HG02642 (cell line): Measurements from ENCODE around the gene P2RX3.
"Not testable (repeated sequence)": the region's sequence is repeated elsewhere in the genome, so short reads cannot be mapped to it uniquely, and the experiment has no call there.

Experiments used
- ATAC-seq: cut with Tn5 transposase; IDR thresholded peaks from one replicate; pipeline ENCODE4 v1.9.1; 2021; ENCODE audit warnings: mild to moderate bottlenecking; ENCODE audit not compliant: unreplicated experiment, poor library complexity

Gene P2RX3

DNA sequence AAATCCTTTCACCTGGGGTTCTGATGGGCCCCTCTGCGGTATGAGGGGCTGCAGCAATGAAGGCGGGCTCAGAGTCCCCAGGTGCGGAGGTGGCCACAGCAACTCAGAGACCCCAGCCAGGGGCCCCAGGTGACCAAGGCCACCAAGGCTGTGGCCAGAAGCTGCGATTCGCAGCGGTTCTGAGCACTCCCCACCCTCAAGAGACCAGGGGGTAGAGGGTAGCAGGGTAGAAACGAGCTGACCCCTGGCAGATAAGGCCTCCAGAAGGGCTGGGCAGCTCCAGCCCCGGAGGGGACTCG lies 14.3 kb upstream of the P2RX3 start:
- ATAC-seq: no peak

DNA sequence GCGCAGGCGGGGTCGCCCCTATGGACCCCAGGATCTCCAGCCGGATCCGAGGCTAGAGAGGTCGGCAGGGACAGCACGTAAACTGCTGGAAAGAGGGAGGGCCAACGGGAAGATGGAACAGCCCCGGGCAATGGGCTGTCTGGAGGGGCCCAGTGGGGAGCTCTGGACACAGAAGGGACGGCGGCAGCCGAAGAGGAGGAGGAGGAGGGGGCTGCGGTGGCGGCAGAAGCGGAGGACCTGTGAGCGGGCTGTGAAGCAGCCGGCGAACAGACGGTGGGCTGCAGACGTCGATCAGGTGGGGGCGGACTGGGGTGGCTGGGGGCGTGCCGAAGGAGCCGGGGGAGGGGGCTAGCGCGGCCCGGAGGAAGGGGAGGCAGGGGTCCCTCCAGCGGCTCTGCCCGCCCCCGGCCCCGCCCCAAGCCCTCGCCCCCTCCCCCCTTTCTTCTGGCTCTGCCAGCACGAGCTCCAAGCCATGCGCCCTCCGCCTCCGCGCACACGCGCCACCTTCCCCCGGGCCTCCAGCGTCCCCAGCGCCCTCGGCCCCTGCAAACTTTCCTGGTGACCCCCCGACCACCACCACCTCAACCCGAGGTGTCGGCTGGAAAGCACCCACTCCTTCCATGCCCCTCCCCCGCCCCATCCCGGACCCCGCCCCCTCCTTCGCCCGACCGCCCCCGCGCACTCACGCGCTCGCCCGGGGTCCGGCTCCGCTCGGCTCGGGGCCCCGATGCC lies 13.8 kb upstream of the P2RX3 start:
- ATAC-seq: no peak

DNA sequence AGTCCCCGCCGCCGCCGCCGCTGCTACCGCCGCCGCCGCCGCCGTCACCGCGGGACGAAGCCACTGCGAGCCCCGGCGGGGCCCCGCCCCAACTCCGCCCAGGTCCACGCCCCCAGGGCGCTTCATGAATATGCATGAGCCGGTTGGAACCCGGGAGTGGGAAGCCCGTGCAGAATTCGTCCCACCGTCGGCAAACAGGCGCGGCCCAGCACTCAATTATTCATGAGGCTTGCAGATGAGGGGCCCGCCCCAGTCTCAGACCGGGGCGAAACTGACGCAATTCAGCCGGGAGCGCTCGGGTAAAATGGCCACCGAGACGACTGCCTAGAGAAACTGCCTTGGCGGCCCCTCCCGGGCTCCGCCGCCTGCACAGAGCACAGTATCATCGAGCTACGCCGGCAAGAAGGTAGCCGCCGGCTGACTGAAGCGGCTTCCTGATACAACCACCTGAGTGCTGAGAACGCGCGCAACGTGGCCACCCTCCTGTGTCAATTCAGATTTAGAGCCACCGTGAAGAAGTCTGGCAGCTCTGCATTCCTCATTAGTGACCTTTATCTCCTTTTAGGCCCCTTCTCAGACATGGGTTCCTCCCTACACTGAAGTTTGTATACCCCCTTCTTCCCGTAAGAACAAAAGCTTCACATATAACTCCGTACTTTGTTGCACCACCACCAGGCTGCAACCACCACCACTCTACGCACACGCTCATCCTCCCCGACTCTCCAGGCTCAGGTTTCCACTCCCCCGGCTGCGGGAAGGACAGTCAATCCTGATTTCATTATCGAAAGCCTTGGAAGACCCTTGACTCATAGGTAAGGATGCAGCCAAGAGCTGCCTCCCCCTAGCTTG lies 13.0 kb upstream of the P2RX3 start, which contains the start of gene TNKS1BP1:
TNKS1BP1 (minus strand) TSS at position 67 of the 849 bp plus-strand sequence. CDS start 3,067 bp downstream, outside the sequence.
- ATAC-seq: peak; percentile 89

DNA sequence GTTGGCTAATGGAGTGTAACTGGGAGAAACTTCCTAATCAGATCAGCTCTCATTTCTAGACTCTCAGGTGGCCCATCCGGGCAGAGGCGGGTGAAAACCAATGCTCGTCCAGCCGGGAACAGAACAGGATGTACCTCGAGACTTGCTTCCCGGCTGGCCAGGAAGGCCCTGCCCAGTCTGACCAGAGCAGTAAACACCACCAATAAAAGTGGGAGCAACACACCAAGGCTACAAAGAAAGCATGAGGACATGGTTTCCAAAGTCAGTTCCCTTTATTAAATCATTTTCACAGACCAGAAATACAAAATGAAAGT lies 12.5 kb upstream of the P2RX3 start:
- no peak for ATAC-seq

DNA sequence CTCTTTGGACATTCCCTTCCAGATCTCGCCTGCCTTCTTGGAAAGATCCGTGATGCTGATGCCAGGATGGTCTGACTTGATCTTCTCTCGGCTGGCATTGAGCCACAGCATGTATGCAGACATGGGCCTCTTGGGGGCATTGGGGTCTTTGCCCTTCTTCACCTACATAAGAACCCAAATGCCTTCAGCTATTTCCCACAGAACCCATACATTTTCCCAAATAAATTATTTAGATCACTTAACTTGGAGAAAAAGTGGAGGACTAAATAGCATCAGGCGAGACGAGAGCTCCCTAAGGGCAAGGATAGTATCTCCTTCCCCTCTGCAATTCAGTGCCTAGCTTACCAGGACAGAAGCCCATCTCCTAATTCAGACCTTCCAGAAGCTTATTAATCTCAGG lies 10.4 kb upstream of the P2RX3 start:
- no peak for ATAC-seq

DNA sequence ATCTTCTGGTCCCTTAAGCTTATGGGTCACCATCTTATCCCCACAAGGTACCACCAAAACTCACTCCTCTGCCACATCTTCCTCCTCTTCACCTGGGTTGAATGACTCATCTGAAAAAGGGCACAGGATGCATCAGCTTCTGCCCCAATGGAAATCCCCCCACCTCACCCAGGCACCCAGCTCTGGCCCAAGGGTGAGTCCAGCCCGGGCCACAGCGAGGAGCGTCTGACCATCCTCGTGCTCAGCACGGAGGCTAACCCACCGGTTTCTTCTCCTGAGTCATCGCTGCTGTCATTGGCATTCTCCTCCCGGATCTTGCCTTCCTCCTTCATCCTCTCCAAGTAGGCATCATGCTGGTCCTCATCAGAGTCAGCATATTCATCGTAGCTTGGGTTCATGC lies 8.1 kb upstream of the P2RX3 start:
- no peak for ATAC-seq

DNA sequence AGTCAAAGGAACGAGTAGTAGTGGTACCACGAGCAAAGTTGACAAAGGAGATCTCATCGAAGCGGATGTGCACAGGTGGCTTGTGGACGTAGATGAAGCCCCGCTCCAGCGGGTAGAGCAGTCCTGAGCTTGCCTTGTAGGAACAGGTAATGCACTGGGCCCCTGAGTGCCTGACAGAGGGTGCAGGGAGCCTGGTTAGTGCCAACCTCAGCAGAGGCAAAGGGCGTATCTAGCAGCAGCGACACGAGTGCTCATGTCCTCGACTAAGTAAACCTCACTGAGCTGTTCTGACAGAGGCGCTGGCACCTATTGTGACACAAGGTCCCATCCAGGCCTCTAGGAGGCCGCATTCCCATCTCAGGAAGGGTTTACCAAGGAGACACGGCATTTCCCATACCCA lies 6.4 kb upstream of the P2RX3 start:
- no peak for ATAC-seq

DNA sequence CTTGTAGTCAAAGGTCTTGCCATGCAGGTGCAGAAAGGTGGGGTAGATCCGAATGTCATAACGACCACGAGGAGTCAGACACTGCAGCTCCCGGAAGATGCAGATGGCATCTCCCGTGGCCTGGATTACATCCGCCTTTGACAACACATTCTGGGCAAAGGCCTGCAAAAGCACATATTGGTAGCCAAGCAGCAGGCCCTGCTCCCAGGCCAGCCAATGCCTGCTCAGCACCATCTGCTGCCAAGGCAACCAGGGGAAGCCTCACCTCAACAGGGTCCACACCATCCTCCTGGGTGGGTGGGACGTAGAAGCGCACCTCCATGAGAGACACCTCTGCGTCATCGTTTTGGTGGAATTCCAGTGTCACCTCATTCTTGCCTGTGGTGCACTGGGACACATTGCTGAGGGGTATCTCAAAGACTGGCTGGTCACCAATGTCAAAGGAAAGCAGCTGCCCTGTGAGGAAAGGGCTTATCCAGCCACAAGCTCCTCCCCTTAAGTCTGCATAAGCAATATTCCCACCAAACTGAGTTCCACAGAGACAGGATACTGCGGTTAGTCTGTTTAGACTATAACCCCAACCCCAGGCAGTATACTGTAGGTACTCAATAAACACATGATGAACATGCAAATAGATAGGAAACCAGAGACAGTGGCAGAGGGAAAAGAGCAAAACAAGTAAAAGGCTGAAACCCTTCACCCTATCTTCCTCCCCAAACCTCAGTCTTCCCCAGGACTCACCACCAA lies 5.3 kb upstream of the P2RX3 start:
- no peak for ATAC-seq

DNA sequence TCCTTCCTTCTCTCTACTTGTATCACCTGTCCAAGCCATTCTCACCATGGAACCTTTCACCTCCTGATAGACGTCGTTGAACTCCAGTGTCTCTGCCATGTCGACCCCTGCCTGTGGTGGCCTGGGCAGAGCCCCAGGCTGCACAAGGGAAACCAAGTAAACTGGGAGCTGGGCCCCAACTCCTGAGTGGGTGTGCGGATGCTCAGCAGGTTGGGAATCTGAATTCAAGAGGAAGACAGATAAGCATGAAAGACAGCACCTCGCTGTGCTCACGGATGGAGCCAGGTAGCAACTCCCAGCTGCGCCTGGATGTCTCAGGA lies 3.2 kb upstream of the P2RX3 start:
- ATAC-seq: peak; percentile 6

DNA sequence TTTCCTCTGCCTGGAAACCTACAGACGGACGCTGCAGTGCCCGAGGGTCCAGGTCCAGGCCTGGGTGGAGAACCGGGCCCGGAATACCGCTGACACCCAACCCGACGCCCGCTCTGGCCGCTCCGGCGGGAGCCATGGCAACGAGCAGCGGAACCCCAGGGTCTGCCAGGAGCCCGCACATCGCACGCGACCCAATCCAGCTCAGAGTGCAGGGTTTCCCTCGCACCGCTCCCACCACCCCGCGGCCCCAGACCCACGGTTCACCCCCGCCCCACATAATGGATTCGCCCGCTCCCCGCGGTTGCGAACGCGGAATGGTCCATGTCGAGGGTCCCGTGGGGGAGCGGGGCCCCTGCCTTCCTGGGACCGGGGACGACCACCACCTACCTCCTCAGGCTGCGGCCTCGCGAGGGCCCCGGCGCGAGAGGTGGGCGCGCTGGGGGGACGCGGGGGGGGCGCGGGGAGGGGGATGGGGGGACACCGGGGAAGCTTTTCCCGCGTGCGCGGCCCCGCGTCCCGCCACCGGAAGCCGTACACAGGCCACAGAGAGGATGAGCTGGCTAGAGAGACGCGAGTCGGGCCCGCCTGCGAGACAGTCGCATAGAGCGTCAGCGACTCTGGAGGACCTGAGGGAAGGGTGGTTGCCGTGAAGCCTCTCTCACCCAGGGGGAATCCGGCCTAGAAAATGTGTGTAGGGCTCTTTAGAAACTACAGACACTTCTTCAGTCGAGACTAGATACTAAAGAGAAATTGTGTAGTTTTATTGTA lies 2.6 kb upstream of the P2RX3 start, which contains the start of gene SSRP1:
SSRP1 (minus strand) TSS at position 550 of the 768 bp plus-strand sequence. CDS start 771 bp downstream, outside the sequence.
- ATAC-seq: peak; percentile 99

DNA sequence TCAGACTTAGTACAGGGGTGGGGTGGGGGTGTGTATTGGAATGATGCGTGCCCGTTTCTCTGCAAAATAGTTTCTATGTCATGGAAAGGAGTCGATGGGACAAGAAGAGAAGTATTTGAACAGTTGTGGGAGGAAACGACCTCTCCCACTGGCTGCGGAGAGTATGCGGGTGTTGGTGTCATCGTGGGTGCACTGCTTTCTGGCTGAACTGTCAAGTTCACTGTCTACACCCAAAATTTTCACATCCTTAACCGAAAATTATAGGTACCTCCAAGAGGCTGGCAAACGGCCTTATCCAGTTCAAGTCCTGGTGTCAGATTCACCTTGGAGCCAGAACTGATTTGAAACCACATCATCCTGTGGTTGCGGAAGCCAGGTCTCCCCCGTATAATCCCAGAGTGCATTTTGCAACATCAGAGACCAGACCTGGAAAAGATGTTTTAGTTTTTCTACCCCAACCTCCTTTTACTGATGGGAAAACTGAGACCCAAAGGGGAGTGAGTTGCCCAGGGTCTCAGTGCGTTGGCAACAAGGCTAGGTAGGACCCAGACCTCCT lies 2.0 kb upstream of the P2RX3 start:
- ATAC-seq: no peak

DNA sequence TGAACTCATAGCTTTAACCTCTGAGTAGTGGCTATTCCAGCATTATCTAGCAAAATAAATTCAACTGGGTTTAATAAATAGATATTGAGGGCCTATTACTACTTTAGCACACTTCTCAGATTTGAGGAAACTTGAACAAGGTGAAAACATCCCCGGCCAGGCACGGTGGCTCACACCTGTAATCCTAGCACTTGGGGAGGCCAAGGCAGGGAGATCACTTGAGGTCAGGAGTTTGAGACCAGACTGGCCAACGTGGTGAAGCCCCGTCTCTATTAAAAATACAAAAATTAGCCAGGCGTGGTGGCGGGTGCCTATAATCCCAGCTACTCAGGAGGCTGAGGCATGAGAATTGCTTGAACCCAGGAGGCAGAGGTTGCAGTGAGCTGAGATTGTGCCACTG lies 1.3 kb upstream of the P2RX3 start:
- not testable (repeated sequence) for ATAC-seq

DNA sequence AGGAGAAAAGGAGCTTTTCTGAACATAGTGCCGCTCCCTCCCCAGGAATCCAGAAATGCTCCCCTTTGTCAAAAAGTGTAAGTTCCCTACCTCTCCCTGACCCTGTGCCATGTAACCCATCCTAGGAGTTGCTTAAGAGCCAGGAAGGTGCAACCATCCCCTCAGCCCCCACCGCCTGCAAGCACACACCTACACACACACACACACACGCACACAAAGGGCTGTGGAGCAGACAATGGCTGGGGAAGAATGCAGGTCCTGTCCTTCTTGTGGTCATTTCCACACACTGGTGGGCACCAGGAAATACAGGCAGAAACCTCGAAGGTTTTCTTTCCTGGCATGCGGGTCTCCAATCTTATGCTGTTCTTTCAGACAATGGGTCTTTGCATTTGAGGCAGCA lies 1.2 kb downstream of the P2RX3 start:
- ATAC-seq: no peak

DNA sequence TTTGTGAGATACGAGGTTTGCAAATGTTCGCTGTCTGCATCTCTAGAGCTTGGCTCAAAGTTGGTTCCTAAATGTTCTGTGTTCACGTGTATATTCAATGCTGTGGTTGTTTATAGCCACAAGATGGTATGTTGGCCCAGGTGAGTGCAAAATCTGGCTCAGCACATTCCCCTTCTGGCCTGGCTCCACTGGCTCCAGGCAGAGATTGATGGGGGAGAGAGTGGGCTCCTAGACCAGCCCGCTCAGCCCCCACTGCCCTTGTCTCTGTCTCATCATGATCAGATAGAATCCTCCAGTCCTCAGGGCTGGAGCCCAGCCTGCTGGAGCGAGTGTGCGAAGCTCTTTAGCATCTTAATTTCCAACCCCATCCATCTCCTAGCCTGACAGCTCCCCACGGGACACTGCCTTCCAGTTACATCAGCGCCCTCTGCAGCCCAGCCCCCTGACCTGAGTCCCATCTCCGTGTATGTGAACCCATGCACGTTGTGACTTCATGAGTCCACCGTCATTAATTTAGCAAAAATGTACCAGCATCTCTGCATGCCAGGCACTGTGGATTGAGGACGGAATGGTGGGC lies 2.0 kb downstream of the P2RX3 start:
- ATAC-seq: no peak

DNA sequence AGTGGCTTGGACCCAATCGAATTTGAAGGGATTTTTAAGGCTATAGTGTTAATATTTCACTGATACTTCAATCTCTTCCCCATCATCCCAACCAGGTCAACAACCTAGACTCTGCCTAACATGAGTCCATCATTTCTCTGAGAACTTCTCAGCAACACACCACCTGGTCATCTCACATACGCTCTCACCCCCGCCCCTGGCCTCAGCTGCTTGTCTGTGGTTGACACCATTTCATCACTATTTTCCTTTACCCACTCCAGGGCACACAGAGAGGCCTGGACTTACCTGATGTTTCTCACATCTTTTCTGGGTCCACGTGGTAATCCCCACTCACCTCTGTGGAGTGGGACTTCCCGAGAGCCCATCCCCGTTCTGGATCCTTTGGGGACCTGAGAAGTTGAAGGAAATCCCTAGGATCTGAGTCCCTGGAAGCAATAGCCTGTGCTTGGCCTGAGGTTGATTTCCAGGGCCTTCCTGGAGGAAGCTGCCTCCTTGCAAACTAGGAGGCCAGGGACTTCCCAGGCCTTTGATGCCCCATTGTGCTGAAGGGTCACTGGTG lies 3.2 kb downstream of the P2RX3 start:
- ATAC-seq: no peak

DNA sequence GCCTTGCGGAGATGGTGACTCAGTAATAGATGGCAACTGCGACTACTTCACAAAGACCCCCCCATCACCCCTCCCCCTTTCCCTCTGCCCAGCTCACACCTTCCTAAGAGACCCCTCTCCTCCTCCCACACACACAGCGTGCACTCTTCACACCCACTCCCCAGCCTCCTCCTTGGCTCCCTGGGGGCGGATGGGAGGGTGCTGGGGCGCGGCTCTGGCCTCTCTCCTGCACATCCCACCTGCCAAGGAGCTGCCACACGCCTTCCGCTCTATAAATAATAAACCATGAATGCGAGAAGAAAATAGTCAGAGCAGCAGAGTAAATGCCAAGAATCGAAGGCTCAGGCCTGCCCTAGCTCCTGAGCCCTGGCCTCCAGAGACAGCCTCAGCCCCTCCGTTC lies 4.5 kb downstream of the P2RX3 start:
- ATAC-seq: no peak

DNA sequence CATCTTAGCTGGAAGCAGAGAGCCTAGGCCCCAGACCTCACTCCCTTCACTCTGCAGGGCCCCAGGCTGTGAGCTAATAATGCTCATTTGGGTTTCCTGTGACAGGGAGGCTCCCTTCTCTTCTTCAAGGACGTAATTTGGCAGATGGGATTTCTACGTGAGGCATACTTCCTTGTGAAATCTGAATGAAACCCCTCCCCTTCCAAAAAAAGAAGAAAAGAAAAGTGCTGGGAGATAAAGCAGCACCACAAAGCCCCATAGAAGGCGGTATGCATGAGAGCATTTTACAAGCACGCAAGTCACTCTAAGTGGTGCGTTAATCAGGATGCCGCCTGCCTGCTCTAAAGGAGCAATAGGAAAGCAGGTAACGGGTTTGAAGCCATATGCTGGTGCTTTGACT lies 5.7 kb downstream of the P2RX3 start:
- no peak for ATAC-seq

DNA sequence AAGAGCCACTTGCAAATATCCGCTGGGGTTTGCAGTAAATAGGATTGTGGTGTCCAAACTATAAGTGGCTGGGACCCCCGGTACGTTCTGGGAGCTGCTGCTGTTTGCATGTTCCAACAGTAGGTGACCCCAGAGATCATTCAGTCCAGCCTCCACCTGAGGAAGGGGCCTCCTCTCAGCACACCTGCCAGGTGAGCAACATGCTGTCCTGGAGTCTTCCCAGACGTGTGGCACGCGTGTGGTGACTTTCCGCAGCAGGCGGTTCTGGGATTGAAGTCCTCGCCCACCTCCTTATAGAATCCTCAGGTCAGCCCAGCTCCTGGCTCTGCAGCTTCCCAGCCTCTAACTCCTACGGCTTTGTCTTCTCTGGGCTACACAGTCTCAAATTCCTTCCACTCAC lies 6.7 kb downstream of the P2RX3 start:
- ATAC-seq: no peak

DNA sequence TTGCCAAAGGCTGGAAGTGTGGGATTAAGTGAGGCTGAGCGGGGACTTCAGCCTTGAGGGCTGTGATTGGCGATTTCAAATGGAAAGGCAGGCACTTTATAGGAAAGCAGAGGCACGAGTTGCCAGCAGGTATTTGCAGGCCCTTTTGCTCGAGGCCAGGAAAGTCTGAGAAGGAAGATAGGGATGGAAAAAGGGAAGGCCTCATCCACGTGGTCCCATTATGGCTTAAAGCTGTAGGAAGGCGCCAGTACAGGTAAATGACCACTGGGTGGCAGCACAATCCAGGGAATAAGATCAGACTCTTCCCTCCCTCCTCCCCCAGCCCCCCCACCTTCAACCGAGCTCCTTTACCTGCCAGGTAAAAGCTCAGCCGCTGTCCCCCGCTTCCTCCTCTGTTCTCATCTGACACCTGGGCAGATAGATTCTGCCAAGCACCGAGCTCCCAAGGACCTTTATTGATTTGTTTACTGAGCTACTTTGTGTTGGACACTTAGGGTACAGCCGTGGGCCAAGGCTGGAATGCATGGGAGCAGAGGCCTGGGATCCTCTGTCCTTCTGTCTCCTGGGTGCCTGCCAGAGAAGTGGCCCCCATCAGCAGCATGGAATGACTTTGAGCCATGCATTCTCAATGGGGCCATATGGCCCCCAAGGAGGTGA lies 7.5 kb downstream of the P2RX3 start:
- ATAC-seq: peak; percentile 77
